K562 (cell line): ENCODE measurements around the gene CLN5. TPM values are rescaled to one million over a fixed set of nuclear protein-coding genes. Genes with fewer than 3 reads are reported as not detected.
"Not testable (repeated sequence)": the region's sequence is repeated elsewhere in the genome, so short reads cannot be mapped to it uniquely, and the experiment has no call there.

Experiments used
- ATAC-seq: fragments of 200-7000 bp; cut with Tn5 transposase; 3 replicates; pipeline ENCODE4 v1.9.1; 2020; ENCODE audit warnings: moderate library complexity
- BruUV-seq: library from RNA; stranded (reverse); fragments of 400-500 nt; replicated peaks from 2 replicates; lab custom pipeline; 2021; lab: Mats Ljungman, UMichigan
- CTCF ChIA-PET: fragments of 300-600 bp; formaldehyde crosslinking; extraction: SDS; loops from one replicate; lab custom pipeline; 2021; ENCODE audit warnings: low intra/inter-chr PET ratio; lab: Yijun Ruan, JAX
- POLR2A ChIA-PET: fragments of 300-600, 350-650 bp; sonication (Branson Sonifier 250); formaldehyde crosslinking; extraction: SDS; loops from one replicate; lab custom pipeline; 2021; ENCODE audit warnings: antibody characterized with exemption, inconsistent platforms; lab: Yijun Ruan, JAX
- DNase-seq, 4 experiments: peaks; one replicate each; pipeline versions ENCODE4 v3.0.0 to v3.0.0-alpha.2; 2011 to 2018; ENCODE audit warnings: low spot score in 3 of 4, mixed read lengths in 3 of 4; ENCODE audit errors: extremely low read depth in 1 of 4
- FAIRE-seq: peaks from 2 replicates; lab custom pipeline; 2011; peaks lifted over from hg19 to GRCh38; lab: Jason Lieb, UNC
- H2AFZ ChIP-seq: 2 replicates; pipeline ENCODE4 v1.6.0; 2011; ENCODE audit warnings: low read depth, low read length, control low read depth, inconsistent platforms
- H3K27ac ChIP-seq: fragments of 200-600 bp; 3 replicates; pipeline ENCODE4 v1.8.0; 2011; ENCODE audit warnings: low read depth, mild to moderate bottlenecking, control low read depth, inconsistent platforms, low read length, moderate library complexity, mixed read lengths; ENCODE audit errors: extremely low read depth
- H3K27me3 ChIP-seq, 2 experiments: fragments of 300-600 bp in 1 of 2; 2 replicates in 1 of 2; 3 replicates in 1 of 2; pipeline versions ENCODE4 v1.6.0 to v1.8.0; 2011; ENCODE audit warnings: inconsistent platforms in 2 of 2, low read length in 2 of 2, mild to moderate bottlenecking in 1 of 2, mixed read lengths in 1 of 2, moderate library complexity in 1 of 2; ENCODE audit not compliant: control insufficient read depth in 2 of 2, insufficient read depth in 2 of 2
- H3K36me3 ChIP-seq: fragments of 300-600 bp; 3 replicates; pipeline ENCODE4 v1.8.0; 2011; ENCODE audit warnings: mild to moderate bottlenecking, low read length, inconsistent platforms; ENCODE audit not compliant: control insufficient read depth, insufficient read depth
- H3K4me1 ChIP-seq, 2 experiments: fragments of 200-600 bp in 1 of 2; replicated peaks in 1 of 2; 2 replicates in 1 of 2; 3 replicates in 1 of 2; pipeline versions ENCODE4 v1.5.1 to v1.8.0; 2011; ENCODE audit warnings: inconsistent platforms in 2 of 2, low read length in 2 of 2, mild to moderate bottlenecking in 1 of 2, mixed read lengths in 1 of 2, moderate library complexity in 1 of 2; ENCODE audit not compliant: control insufficient read depth in 2 of 2, insufficient read depth in 2 of 2
- H3K4me2 ChIP-seq: 2 replicates; pipeline ENCODE4 v1.6.1; 2011; ENCODE audit warnings: low read length, control low read depth, inconsistent platforms, mixed read lengths; ENCODE audit not compliant: insufficient read depth
- H3K4me3 ChIP-seq: fragments of 200-600 bp; sonication (generic), shearing (Covaris generic); 2 replicates; pipeline ENCODE4 v1.5.1; 2016; ENCODE audit warnings: control low read depth, inconsistent platforms
- H3K79me2 ChIP-seq: fragments of 200-600 bp; 3 replicates; pipeline ENCODE4 v1.8.0; 2011; ENCODE audit warnings: low read length, inconsistent platforms; ENCODE audit not compliant: control insufficient read depth, insufficient read depth
- H3K9ac ChIP-seq, 2 experiments: 2 replicates each; pipeline versions ENCODE4 v1.6.0 to v1.6.1; 2011; ENCODE audit warnings: low read depth in 2 of 2, low read length in 2 of 2, control low read depth in 1 of 2, inconsistent platforms in 1 of 2, mild to moderate bottlenecking in 1 of 2, mixed read lengths in 1 of 2; ENCODE audit not compliant: insufficient read depth in 1 of 2
- H3K9me1 ChIP-seq: one replicate; pipeline ENCODE4 v1.6.0; 2011; ENCODE audit warnings: inconsistent platforms, mild to moderate bottlenecking, low read length, moderate library complexity; ENCODE audit not compliant: control insufficient read depth, insufficient read depth
- H3K9me3 ChIP-seq: replicated peaks from 2 replicates; pipeline ENCODE4 v1.5.1; 2011; ENCODE audit warnings: low read depth, low read length, inconsistent platforms; ENCODE audit not compliant: control insufficient read depth, insufficient read depth
- H4K20me1 ChIP-seq: replicated peaks from 2 replicates; pipeline ENCODE4 v1.6.1; 2011; ENCODE audit warnings: low read length, inconsistent platforms, mixed read lengths; ENCODE audit not compliant: control insufficient read depth, insufficient read depth
- CHCHD3 ChIP-seq: fragments of 250-450 bp; sonication (Bioruptor Pico); IDR thresholded peaks from 2 replicates; pipeline ENCODE4 v2.1.2; 2022; ENCODE audit warnings: mild to moderate bottlenecking
- KAT2B ChIP-seq: IDR thresholded peaks from one replicate; pipeline ENCODE4 v1.6.1; 2012; ENCODE audit warnings: low read depth, mild to moderate bottlenecking, control low read depth, inconsistent platforms, low read length, moderate library complexity
- KLF1 ChIP-seq: fragments of 450-650 bp; IDR thresholded peaks from 2 replicates; pipeline ENCODE4 v1.6.1; 2016; ENCODE audit warnings: missing genetic modification characterization, missing compliant biosample characterization
- MAFF ChIP-seq: IDR thresholded peaks from 2 replicates; pipeline ENCODE4 v1.6.1; 2012; ENCODE audit warnings: low read length, improper control_type of control experiment
- POLR2G ChIP-seq: fragments of 200-400 bp; formaldehyde crosslinking; IDR thresholded peaks from 2 replicates; pipeline ENCODE4 v1.6.1; 2017; ENCODE audit warnings: low read depth, mild to moderate bottlenecking, antibody characterized with exemption, low read length, moderate library complexity
- PTTG1 ChIP-seq: fragments of 450-650 bp; IDR thresholded peaks from 2 replicates; pipeline ENCODE4 v1.6.1; 2016; ENCODE audit warnings: low read depth, mild to moderate bottlenecking, missing genetic modification characterization, missing compliant biosample characterization
- RCOR1 ChIP-seq, 2 experiments: IDR thresholded peaks; 2 replicates each; pipeline ENCODE4 v1.6.1; 2012; ENCODE audit warnings: low read depth in 2 of 2, low read length in 2 of 2, borderline replicate concordance in 1 of 2, improper control_type of control experiment in 1 of 2
- ZC3H4 ChIP-seq: sonication (generic); formaldehyde crosslinking; IDR thresholded peaks from 2 replicates; pipeline ENCODE4 v1.9.0; 2021; ENCODE audit warnings: missing genetic modification reagents, borderline replicate concordance
- ZNF146 ChIP-seq: IDR thresholded peaks from one replicate; pipeline ENCODE4 v1.6.1; 2018; ENCODE audit warnings: missing compliant biosample characterization; ENCODE audit not compliant: unreplicated experiment
- ZNF175 ChIP-seq: fragments of 200-800 bp; sonication (Bioruptor generic); IDR thresholded peaks from 2 replicates; pipeline ENCODE4 v1.6.1; 2016; ENCODE audit warnings: low read depth, mild to moderate bottlenecking, missing genetic modification characterization, missing compliant biosample characterization
- WGBS: fragments of 100-300 bp; shearing (Covaris generic); methylation state at CpG from one replicate; pipeline ENCODE4 v1.1.6; 2016; ENCODE audit warnings: low coverage, mixed read lengths; ENCODE audit not compliant: insufficient coverage; ENCODE audit errors: missing lambda C conversion rate; 5-methylcytosine and 5-hydroxymethylcytosine counted together
- in situ Hi-C: fragments of 300-500 bp; cut with MboI; formaldehyde crosslinking; loops from 4 replicates; pipeline ENCODE4 v1.15.0; 2018; ENCODE audit warnings: inconsistent platforms, mixed read lengths
- intact Hi-C: fragments of 100-400 bp; cut with micrococcal nuclease; formaldehyde crosslinking; loops from 2 replicates; pipeline ENCODE4 v1.14.2; 2022
- polyA plus RNA-seq, 8 experiments: library from polyadenylated mRNA; depleted of rRNA in 4 of 8; stranded (reverse) in 5 of 8; unstranded in 3 of 8; fragments of >200 nt; fragmentation: Nextera tagmentation in 2 of 8; fragmentation: Illumina TruSeq in 1 of 8; extraction: Ambion mirVana in 2 of 8; extraction: Trizol in 1 of 8; gene quantifications; 2 replicates each; pipeline versions ENCODE4 v1.2.1 to v1.2.3, GENCODE V29; 2011 to 2014; ENCODE audit warnings: inconsistent platforms in 1 of 8, missing spikeins in 1 of 8
- total RNA-seq, 7 experiments: library from RNA; depleted of rRNA in 6 of 7; stranded (reverse); fragments of >200 nt in 6 of 7; fragmentation: Illumina TruSeq in 2 of 7; extraction: Trizol in 2 of 7; gene quantifications; 2 replicates each; pipeline versions ENCODE4 v1.2.1 to v1.2.3, GENCODE V29; 2011 to 2021; ENCODE audit warnings: low replicate concordance in 1 of 7

The CLN5 gene
- total and polyA plus RNA-seq, 9 of the 15 experiments (the other 6 are each of a cell fraction or from before 2014, with no cell fraction given): 4.6 to 11.5 (median 7.2) TPM

DNA sequence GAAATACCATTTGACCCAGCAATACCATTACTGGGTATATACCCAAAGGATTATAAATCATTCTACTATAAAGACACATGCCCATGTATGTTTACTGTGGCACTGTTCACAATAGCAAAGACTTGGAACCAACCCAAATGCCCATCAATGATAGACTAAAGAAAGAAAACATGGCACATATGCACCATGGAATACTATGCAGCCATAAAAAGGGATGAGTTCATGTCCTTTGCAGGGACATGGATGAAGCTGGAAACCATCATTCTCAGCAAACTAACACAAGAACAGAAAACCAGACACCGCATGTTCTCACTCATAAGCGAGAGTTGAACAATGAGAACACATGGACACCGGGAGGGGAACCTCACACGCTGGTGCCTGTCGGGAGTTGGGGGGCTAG lies 17.8 kb downstream of the CLN5 start:
- intact Hi-C loops, POLR2A ChIA-PET, H3K79me2 ChIP-seq, in situ Hi-C loops, H3K4me2 ChIP-seq, CTCF ChIA-PET, H3K9me3 ChIP-seq, H3K9ac ChIP-seq, DNase-seq, H3K27ac ChIP-seq, H2AFZ ChIP-seq, BruUV-seq, H4K20me1 ChIP-seq, H3K9me1 ChIP-seq, H3K4me3 ChIP-seq, H3K27me3 ChIP-seq, FAIRE-seq, H3K4me1 ChIP-seq, ATAC-seq: not testable (repeated sequence)
- H3K36me3 ChIP-seq: peaks cover 63% of the 10 kb centered on the region
- peak; percentile 32 for TF ChIP-seq ZNF146 (CRISPR knock-in tag)
- WGBS: 98% methylated on average over 5 of the region's 5 CpGs

- BruUV-seq: no TSS peak
- no peak for ATAC-seq
- H3K4me1 ChIP-seq: no peaks in the 10 kb centered on the region
- no peaks in the 10 kb centered on the region for H3K9me1 ChIP-seq
- no peak overlapping the region for H3K27ac ChIP-seq
- no peak for DNase-seq
- no peak overlapping the region for H2AFZ ChIP-seq
- no peak for FAIRE-seq
- peaks cover 74% of the 10 kb centered on the region for H3K36me3 ChIP-seq
- no peak overlapping the region for H3K4me2 ChIP-seq
- ChIA-PET CTCF (no interaction called here), POLR2A (interaction anchor here (0.9 to 1.6 kb wide), 4 partner anchors 7 to 21 kb away, joined by 3 read pairs; no protein-coding TSS in a partner anchor)
- peaks cover 3% of the 10 kb centered on the region; the same call in 2 of the 3 replicates for H3K79me2 ChIP-seq
- intact Hi-C loops: no loop called here
- no peaks in the 10 kb centered on the region for H3K27me3 ChIP-seq
- no peak for TF ChIP-seq ZC3H4
- TF ChIP-seq ZNF175: no peak
- TF ChIP-seq KAT2B: no peak
- TF ChIP-seq MAFF: no peak
- TF ChIP-seq RCOR1 (IDR thresholded peaks at IDR 0.05; ENCODE audit: borderline replicate concordance in 1 of 2, low read depth in 2 of 2, low read length in 2 of 2): no peak
- TF ChIP-seq POLR2G: no peak
- no peak for TF ChIP-seq KLF1 (tag)
- no peak for TF ChIP-seq CHCHD3
- no peak for TF ChIP-seq PTTG1 (tag)
- H3K9me3 ChIP-seq: no peaks in the 10 kb centered on the region
- no peaks in the 10 kb centered on the region for H4K20me1 ChIP-seq
- no peak overlapping the region for H3K4me3 ChIP-seq
- whole genome bisulfite sequencing: 55% methylated on average over 2 of the region's 2 CpGs
- no peak overlapping the region for H3K9ac ChIP-seq
- in situ Hi-C loops: no loop called here
These were observed 22.1 kb downstream of the CLN5 start for GRCh38 chr13:77013853-77014542.
